ENCODE data around the gene BBC3.

DNA sequence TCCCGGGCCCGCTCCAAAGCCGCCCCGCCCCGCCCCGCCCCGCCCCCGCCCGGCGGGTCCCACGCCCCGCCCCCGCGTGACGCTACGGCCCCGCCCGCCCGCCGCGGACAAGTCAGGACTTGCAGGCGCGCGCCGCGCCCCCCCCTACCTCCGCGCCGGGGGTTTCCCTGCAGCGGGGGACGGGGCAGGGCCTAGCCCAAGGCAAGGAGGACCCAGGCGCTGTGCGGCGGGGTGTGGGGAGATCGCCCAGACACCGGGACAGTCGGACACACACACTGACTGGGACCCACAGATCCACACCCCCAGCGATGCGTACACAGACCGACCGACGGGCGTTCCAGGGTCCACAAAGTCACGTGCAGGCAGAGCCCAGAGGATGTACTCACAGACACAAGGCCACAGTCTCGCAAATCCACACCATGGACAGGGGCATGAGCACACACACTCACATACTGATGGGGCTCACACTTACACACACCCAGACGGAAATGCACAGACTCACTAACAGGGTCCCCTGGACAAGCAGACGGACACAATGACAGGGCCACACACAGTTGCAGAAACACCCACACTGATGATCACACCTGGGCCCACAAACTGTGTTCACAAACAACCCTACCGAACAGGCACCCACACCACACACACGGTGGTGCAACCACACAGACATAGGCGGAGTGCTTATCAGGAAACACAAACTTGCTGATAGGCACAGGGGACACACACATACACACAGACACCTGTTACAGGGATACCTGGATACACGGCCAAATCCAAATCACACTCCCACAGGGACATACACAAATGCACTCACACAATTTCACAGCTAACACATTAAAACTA, 436 bp upstream of the BBC3 start:
- TF ChIP-seq, protein P1, sequence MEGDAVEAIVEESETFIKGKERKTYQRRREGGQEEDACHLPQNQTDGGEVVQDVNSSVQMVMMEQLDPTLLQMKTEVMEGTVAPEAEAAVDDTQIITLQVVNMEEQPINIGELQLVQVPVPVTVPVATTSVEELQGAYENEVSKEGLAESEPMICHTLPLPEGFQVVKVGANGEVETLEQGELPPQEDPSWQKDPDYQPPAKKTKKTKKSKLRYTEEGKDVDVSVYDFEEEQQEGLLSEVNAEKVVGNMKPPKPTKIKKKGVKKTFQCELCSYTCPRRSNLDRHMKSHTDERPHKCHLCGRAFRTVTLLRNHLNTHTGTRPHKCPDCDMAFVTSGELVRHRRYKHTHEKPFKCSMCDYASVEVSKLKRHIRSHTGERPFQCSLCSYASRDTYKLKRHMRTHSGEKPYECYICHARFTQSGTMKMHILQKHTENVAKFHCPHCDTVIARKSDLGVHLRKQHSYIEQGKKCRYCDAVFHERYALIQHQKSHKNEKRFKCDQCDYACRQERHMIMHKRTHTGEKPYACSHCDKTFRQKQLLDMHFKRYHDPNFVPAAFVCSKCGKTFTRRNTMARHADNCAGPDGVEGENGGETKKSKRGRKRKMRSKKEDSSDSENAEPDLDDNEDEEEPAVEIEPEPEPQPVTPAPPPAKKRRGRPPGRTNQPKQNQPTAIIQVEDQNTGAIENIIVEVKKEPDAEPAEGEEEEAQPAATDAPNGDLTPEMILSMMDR (optimal IDR thresholded peaks at IDR 0.05 in 1 of 3, IDR thresholded peaks at IDR 0.05 in 1 of 3, conservative IDR thresholded peaks at IDR 0.05 in 1 of 3; ENCODE audit: extremely low read depth in 1 of 3, insufficient read depth in 2 of 3, low read length in 3 of 3), result no peak
- no peak for TF ChIP-seq EZH2 (IDR thresholded peaks at IDR 0.05; ENCODE audit: low read length)
